Peyer's patch (tissue), 4 donors: Measurements from ENCODE around the gene ATP1A2.

Source experiments
- CTCF ChIP-seq, 6 experiments: fragments of 450-650 bp in 4 of 6; fragments of 200-600 bp in 2 of 6; sonication (generic) in 1 of 6; IDR thresholded peaks; one replicate each; pipeline ENCODE4 v1.5.1; 2017 to 2019; ENCODE audit warnings: antibody characterized with exemption in 6 of 6, mild to moderate bottlenecking in 3 of 6, moderate library complexity in 1 of 6
- POLR2A ChIP-seq, 2 donors: fragments of 450-650 bp; IDR thresholded peaks; one replicate each; pipeline ENCODE4 v1.5.1; 2017; ENCODE audit warnings: antibody characterized with exemption in 2 of 2, mild to moderate bottlenecking in 2 of 2, moderate library complexity in 2 of 2

DNA sequence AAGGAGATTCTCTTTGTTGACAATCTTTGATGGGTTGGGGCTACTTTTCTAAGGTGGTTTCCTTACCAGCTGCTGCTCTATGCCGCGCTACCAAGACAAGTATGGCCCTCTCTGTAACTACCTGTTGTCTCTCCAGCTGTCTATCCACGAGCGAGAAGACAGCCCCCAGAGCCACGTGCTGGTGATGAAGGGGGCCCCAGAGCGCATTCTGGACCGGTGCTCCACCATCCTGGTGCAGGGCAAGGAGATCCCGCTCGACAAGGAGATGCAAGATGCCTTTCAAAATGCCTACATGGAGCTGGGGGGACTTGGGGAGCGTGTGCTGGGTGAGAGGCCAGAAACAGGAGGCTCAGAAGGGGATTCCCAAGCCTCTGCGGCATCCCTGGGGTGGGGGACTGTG lies 14.4 kb downstream of the ATP1A2 start:
- TF ChIP-seq CTCF (IDR thresholded peaks at IDR 0.05) (no peak), POLR2A (IDR thresholded peaks at IDR 0.05) (no peak)
